Regular cardiac myocyte (primary cell): ENCODE measurements around the gene POLR3K. TPM values are rescaled to one million over a fixed set of nuclear protein-coding genes. Genes with fewer than 3 reads are reported as not detected.

Experiments
- total RNA-seq: library from RNA; depleted of rRNA; stranded (reverse); fragments of >200 nt; gene quantifications from 2 replicates; pipeline ENCODE4 v1.2.3, GENCODE V29; 2014

The POLR3K gene
- total RNA-seq = 3.4 and 16.7 TPM in 2 replicates

DNA sequence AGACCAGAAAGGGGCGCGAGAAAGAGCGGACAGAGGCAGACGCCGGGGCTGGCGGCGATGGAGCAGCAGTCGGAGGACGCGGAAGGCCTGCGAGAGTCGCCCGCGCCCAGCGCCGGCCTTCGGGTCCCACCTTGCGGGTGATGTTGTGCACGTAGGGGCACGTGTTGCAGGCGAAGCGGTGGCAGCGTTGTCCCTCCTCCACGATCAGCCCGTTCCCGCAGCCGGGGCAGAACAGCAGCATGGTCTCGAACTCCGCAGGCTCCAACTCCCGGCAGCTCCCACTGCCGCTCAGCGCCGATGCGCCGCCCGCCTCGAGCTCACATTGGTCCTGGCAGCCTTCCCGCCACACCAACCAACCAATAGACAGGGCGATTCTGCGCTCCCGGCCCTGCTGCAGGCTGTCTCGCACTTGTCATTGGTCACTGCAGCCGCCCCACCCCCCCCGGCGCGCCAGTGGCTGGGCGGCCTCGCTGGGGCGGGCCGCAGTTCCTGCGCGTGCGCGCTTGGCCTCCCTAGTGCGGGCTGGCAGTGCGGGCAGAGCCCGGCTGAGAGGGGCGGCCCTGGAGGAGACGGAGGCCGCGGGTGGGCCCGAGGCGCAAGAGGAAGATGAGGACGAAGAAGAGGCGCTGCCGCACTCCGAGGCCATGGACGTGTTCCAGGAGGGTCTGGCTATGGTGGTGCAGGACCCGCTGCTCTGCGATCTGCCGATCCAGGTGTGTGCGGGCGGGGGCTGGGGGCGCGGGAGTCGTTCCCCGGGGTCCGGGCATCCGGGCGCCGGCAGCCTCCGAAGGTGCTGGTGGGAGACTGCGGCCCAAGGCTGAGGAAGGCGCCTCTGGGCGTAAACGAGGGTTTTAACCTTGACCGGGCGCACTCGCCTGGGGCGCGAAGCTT is at the start of gene POLR3K, which contains the start of gene SNRNP25:
POLR3K (minus strand) TSS at position 263 of the 891 bp plus-strand sequence; CDS start at position 241, 22 bp downstream.
SNRNP25 (plus strand) TSS at position 483 of the 891 bp plus-strand sequence; CDS start at position 672, 189 bp downstream.

DNA sequence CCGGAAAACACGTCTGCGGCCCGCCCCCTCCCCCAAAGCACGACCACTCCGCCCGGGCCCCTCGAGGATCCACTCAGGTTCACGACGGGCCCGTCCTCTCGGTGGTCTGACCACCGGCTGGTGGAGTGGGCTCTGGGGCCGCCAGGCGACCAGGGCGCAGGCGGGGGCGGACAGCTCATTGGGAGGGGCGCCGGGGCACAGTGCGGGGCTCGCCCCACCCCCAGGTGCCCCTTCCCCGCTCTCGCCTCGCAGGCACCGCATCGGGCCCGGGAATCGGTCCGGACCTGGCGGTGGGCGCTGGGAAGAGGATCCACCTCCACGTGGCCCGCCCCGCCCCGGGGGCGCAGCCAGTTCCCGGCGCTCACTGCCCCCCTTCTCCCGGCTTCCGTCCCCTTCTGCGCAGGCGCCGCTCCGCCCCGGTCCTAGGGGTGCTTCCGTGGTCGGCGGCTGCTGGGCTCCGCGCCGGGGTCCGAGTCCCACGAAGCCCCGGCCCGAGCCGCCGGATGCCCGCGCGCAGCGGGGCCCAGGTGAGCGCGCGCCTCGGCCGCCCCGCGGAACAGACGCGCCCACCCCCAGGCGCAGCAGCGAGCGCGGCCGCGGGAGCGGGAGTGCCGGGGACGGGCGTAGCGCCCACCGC is 24.5 kb upstream of the POLR3K start, which contains the start of gene MPG:
MPG (plus strand) TSS at position 419 of the 637 bp plus-strand sequence; CDS start at position 504, 85 bp downstream.

DNA sequence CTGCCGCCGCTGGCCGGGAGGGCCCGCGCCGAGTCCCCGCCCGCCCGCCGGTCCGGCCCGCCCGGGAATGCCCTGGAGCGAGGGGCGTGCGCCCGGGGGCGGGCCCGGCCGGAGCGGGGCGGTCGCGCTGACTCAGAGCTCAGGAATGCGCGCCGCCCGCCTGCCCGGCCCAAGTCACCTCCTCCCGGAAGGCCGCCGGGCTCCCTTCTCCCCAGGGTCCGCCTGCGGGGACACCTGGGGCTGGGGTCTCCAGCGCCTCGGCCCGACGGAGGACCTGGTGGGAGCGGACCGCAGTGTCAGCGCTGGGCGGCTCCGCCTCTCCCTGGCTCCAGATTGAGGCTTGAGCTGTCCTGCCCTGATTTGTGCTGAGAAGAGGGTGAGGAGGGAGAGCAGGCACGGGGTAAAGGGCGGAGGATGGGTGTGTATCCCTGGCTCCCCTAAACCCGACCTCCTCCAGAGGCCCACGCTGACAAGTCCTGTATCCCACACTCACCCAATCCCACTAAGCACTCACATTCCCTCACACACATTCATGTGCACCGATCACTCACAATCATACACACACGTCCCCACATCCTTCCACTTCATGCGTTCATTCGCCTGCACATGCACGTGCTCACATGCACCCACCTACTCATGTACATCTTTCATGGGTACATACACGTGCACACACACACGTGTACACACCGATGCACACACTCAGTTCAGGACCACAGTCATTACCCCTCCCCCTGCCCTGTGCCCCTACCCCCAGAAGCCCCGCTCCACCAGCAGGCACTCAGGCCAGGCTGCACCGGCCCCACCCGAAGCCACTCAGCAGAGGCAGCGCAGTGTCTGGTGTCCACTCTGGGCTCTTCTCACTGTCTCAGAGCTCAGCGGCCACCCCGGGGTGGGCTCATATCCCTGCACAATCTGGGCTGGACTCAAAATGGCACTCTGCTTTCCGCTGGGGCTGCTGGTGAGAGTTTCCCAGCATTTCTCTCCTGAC is 19.4 kb upstream of the POLR3K start, which contains the start of gene RHBDF1:
RHBDF1 (minus strand) TSS at position 71 of the 988 bp plus-strand sequence. CDS start 7,616 bp downstream, outside the sequence.

Other genes with a start within 250 kb of the POLR3K start
- 13.8 and 38.9 TPM in 2 replicates for gene SNRNP25, start 220 bp upstream of the POLR3K start, total RNA-seq
- 24.8 and 31.4 TPM in 2 replicates for gene RHBDF1, start 19.0 kb upstream of the POLR3K start, total RNA-seq
- 169 and 224 TPM in 2 replicates for gene MPG, start 24.6 kb upstream of the POLR3K start, total RNA-seq
- gene NPRL3, start 85.1 kb upstream of the POLR3K start, total RNA-seq = 3.9 and 5.6 TPM in 2 replicates
- not detected in 2 replicates for gene HBZ, start 99.0 kb upstream of the POLR3K start, total RNA-seq
- gene HBM, start 112.4 kb upstream of the POLR3K start, total RNA-seq = not detected in 2 replicates
- gene HBA2, start 119.3 kb upstream of the POLR3K start, total RNA-seq = not detected in 2 replicates
- gene HBA1, start 123.1 kb upstream of the POLR3K start, total RNA-seq = not detected in 2 replicates
- 0.19 TPM in 1 of 2 replicates, not detected in the other for gene HBQ1, start 126.9 kb upstream of the POLR3K start, total RNA-seq
- gene LUC7L, start 175.8 kb upstream of the POLR3K start, total RNA-seq = 36.9 and 37.4 TPM in 2 replicates
- gene FAM234A, start 181.2 kb upstream of the POLR3K start, total RNA-seq = 61.0 and 91.3 TPM in 2 replicates
- gene RGS11, start 222.3 kb upstream of the POLR3K start, total RNA-seq = 0.38 and 2.3 TPM in 2 replicates
- 0.85 TPM in 1 of 2 replicates, not detected in the other for gene ARHGDIG, start 227.0 kb upstream of the POLR3K start, total RNA-seq
- gene PDIA2, start 229.6 kb upstream of the POLR3K start, total RNA-seq = 1.4 TPM in 1 of 2 replicates, not detected in the other